Measurements from ENCODE around the gene GJA4. TPM values are rescaled to one million over a fixed set of nuclear protein-coding genes. Genes with fewer than 3 reads are reported as not detected.
A peak's percentile ranks its signal among the peaks of the same experiment; 100 is the strongest.

The GJA4 gene
- total RNA-seq, 3 donors from 2014 or later (not counting 1 experiment from before 2014, with no cell fraction given): not detected

DNA sequence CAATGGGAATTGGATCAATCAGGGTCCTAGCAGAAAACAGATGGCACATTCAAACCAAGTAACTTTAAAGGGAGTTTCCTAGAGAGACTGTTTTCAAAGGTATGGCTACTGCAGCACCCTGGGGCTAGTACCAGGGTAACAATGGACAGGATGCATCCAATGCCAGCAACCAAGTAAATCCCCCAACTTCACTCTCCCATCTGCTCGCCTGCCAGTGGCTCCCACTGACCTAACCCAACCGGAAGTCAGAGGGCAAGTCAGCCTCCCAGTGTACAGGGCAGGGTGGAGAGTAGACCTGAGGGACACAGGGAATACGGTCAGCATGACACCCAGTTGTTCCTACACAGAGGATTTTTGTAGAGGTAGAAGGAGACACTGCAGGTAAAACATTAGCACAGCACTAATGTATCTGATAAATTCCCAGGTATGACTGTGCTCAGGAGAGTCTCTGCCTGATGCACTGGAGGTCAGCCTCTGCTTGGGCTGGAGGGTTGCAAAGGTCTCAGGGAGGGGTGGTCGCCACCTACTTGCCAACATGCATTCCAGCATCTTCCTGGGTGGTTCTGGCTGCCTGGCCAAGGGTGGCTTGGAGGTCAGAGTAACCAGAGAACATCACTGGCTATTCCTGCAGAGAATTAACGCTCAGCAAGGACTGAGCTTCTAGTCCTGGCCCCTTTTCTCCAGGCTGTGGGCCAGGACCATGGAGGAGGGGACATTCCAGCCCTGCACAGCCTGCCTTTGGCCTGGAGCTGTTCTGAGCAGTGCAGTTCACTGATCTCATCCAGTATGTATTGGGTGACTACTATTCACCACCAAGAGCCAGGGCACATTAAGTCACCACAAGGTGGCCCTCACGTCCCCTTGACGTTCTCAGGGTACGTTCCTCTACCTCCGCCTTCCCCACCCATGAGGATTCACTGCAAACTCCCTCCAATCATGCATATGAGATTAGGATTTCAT lies 5.1 kb upstream of the GJA4 start:
- TF ChIP-seq, protein P1, sequence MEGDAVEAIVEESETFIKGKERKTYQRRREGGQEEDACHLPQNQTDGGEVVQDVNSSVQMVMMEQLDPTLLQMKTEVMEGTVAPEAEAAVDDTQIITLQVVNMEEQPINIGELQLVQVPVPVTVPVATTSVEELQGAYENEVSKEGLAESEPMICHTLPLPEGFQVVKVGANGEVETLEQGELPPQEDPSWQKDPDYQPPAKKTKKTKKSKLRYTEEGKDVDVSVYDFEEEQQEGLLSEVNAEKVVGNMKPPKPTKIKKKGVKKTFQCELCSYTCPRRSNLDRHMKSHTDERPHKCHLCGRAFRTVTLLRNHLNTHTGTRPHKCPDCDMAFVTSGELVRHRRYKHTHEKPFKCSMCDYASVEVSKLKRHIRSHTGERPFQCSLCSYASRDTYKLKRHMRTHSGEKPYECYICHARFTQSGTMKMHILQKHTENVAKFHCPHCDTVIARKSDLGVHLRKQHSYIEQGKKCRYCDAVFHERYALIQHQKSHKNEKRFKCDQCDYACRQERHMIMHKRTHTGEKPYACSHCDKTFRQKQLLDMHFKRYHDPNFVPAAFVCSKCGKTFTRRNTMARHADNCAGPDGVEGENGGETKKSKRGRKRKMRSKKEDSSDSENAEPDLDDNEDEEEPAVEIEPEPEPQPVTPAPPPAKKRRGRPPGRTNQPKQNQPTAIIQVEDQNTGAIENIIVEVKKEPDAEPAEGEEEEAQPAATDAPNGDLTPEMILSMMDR (IDR thresholded peaks at IDR 0.05): no peak
- no peaks in the 10 kb centered on the region for H3K9me3 ChIP-seq (ENCODE audit: control insufficient read depth, insufficient read depth, low read length)

GRCh38 chr1:34790985-34791384 lies 1.8 kb upstream of the GJA4 start:
- WGBS (ENCODE audit: insufficient coverage): 80% methylated on average over 6 of the region's 6 CpGs
- H3K4me3 ChIP-seq (ENCODE audit: low read length): no peak overlapping the region
- DNase-seq: no peak
- H3K27me3 Mint-ChIP-seq (ENCODE audit: low read depth in 2 of 2): peaks cover 13 to 17% of the 10 kb centered on the region in 2 donors
- H3K9me3 Mint-ChIP-seq: no peaks in the 10 kb centered on the region
- peaks cover 9% of the 10 kb centered on the region for H3K4me1 ChIP-seq (ENCODE audit: control insufficient read depth, insufficient read depth, low read length)
- intact Hi-C loops (cut with micrococcal nuclease): no loop called here
- no peaks in the 10 kb centered on the region for H3K36me3 ChIP-seq (ENCODE audit: control insufficient read depth, insufficient read depth, low read length)
- no peaks in the 10 kb centered on the region for H3K36me3 Mint-ChIP-seq
- peaks cover 5 to 13% of the 10 kb centered on the region in 2 donors for H3K4me1 Mint-ChIP-seq
- no peak overlapping the region for H3K27ac Mint-ChIP-seq
- no peak overlapping the region for H3K27ac ChIP-seq (ENCODE audit: low read length)
- no peak for ATAC-seq
- TF ChIP-seq, protein P1 (IDR thresholded peaks at IDR 0.05): no peak
- H3K4me3 Mint-ChIP-seq: no peak overlapping the region
- no peaks in the 10 kb centered on the region for H3K9me3 ChIP-seq (ENCODE audit: control insufficient read depth, insufficient read depth, low read length)
- peaks cover 3% of the 10 kb centered on the region for H3K27me3 ChIP-seq (ENCODE audit: control insufficient read depth, insufficient read depth, low read length)

More for the DNA sequence above, 5.1 kb upstream of the GJA4 start:
- no peaks in the 10 kb centered on the region for H3K9me3 Mint-ChIP-seq
- Histone ChIP-seq H3K4me1 (ENCODE audit: control insufficient read depth, insufficient read depth, low read length) (peaks cover 9% of the 10 kb centered on the region), H3K4me3 (ENCODE audit: low read length) (no peak overlapping the region), H3K36me3 (ENCODE audit: control insufficient read depth, insufficient read depth, low read length) (no peaks in the 10 kb centered on the region), H3K27ac (ENCODE audit: low read length) (no peak overlapping the region), H3K27me3 (ENCODE audit: control insufficient read depth, insufficient read depth, low read length) (peaks cover 3% of the 10 kb centered on the region)
- H3K27me3 Mint-ChIP-seq (ENCODE audit: low read depth in 2 of 2): peaks cover 28 to 29% of the 10 kb centered on the region in 2 donors
- WGBS (ENCODE audit: insufficient coverage): 66% methylated on average over 9 of the region's 9 CpGs
- H3K4me3 Mint-ChIP-seq: no peak overlapping the region
- no peaks in the 10 kb centered on the region for H3K36me3 Mint-ChIP-seq
- no peak for DNase-seq
- no peak for ATAC-seq
- intact Hi-C loops (cut with micrococcal nuclease): loop anchor here (5.0 kb wide), 1 partner anchor 985 kb away; no protein-coding TSS in a partner anchor
- H3K27ac Mint-ChIP-seq: no peak overlapping the region
- peaks cover 5 to 13% of the 10 kb centered on the region in 2 donors for H3K4me1 Mint-ChIP-seq

DNA sequence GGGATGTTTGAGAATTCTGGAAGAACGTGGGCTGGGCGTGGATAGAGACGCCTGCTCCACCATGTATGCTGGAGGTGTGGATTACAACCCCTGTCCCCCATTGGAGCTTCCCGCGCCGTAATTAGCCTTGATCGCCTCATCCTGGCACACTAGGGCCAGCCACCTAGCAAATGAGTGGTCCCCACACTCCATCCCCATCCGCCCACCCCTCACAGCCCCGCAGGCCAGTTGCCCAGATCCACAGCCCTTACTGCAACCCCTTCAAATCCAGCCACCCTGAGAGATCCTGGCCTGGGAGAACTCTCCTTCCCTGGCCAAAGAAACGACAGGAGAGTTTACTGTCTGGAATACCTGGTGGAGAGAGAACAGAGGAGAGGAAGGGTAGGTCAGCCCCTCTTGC lies 375 bp upstream of the GJA4 start:
- H3K9me3 ChIP-seq (ENCODE audit: control insufficient read depth, insufficient read depth, low read length): no peaks in the 10 kb centered on the region
- no peak overlapping the region for H3K4me3 ChIP-seq (ENCODE audit: low read length)
- no peak overlapping the region for H3K27ac ChIP-seq (ENCODE audit: low read length)
- Mint-ChIP-seq H3K4me1 (peaks cover 5 to 7% of the 10 kb centered on the region in 2 donors), H3K27me3 (ENCODE audit: low read depth in 2 of 2) (peaks cover 13 to 14% of the 10 kb centered on the region in 2 donors), H3K9me3 (no peaks in the 10 kb centered on the region), H3K27ac (no peak overlapping the region), H3K36me3 (no peaks in the 10 kb centered on the region), H3K4me3 (no peak overlapping the region)
- TF ChIP-seq, protein P1 (IDR thresholded peaks at IDR 0.05): no peak
- peaks cover 3% of the 10 kb centered on the region for H3K27me3 ChIP-seq (ENCODE audit: control insufficient read depth, insufficient read depth, low read length)
- DNase-seq (no peak), ATAC-seq (peak in 1 of 3 donors; percentile 8)
- intact Hi-C loops (cut with micrococcal nuclease): no loop called here
- no peaks in the 10 kb centered on the region for H3K36me3 ChIP-seq (ENCODE audit: control insufficient read depth, insufficient read depth, low read length)
- peaks cover 5% of the 10 kb centered on the region for H3K4me1 ChIP-seq (ENCODE audit: control insufficient read depth, insufficient read depth, low read length)
- 70% methylated on average over 9 of the region's 10 CpGs for WGBS (ENCODE audit: insufficient coverage)
